A549 (cell line): ENCODE data around the gene TMEM156.

ENCODE experiments used
- BHLHE40 ChIP-seq: IDR thresholded peaks from 2 replicates; pipeline ENCODE4 v1.6.1; 2012; ENCODE audit warnings: low read depth, low read length, inconsistent platforms
- CEBPB ChIP-seq, 2 experiments: fragments of >200 bp in 1 of 2; sonication (Bioruptor Twin) in 1 of 2; formaldehyde crosslinking in 1 of 2; IDR thresholded peaks; 2 replicates each; pipeline ENCODE4 v1.6.1; 2012 to 2016
- CHD2 ChIP-seq: fragments of 150-350 bp; IDR thresholded peaks from 2 replicates; pipeline ENCODE4 v1.6.1; 2014; ENCODE audit warnings: low read length; ENCODE audit not compliant: partially characterized antibody
- EP300 ChIP-seq, 2 experiments: fragments of >200 bp; sonication (Bioruptor Twin); formaldehyde crosslinking; IDR thresholded peaks; 2 replicates in 1 of 2; 3 replicates in 1 of 2; pipeline ENCODE4 v1.6.1; 2016 to 2017
- KDM5A ChIP-seq: fragments of 200-600 bp; sonication (generic); IDR thresholded peaks from 2 replicates; pipeline ENCODE4 v1.6.1; 2016; ENCODE audit warnings: antibody characterized with exemption, mild to moderate bottlenecking
- PBX3 ChIP-seq: IDR thresholded peaks from 2 replicates; pipeline ENCODE4 v1.6.1; 2012
- PHF8 ChIP-seq: fragments of 200-600 bp; sonication (generic); IDR thresholded peaks from 2 replicates; pipeline ENCODE4 v1.6.1; 2016; ENCODE audit warnings: low read depth, mild to moderate bottlenecking, antibody characterized with exemption, moderate library complexity, borderline replicate concordance
- POLR2A ChIP-seq: IDR thresholded peaks from 2 replicates; pipeline ENCODE4 v1.6.1; 2012; ENCODE audit warnings: mild to moderate bottlenecking, low read length
- POLR2AphosphoS2 ChIP-seq: conservative IDR thresholded peaks from 2 replicates; pipeline ENCODE4 v1.6.1; 2012; ENCODE audit warnings: low read length, improper control_type of control experiment, inconsistent platforms
- RAD21 ChIP-seq, 2 experiments: fragments of >200 bp in 1 of 2; sonication (Bioruptor Twin) in 1 of 2; formaldehyde crosslinking in 1 of 2; IDR thresholded peaks in 1 of 2; conservative IDR thresholded peaks in 1 of 2; 2 replicates in 1 of 2; 3 replicates in 1 of 2; pipeline ENCODE4 v1.6.1; 2012 to 2018; ENCODE audit warnings: inconsistent platforms in 1 of 2
- RFX5 ChIP-seq: fragments of 450-650 bp; IDR thresholded peaks from 2 replicates; pipeline ENCODE4 v1.7.1; 2014; ENCODE audit warnings: antibody characterized with exemption, mild to moderate bottlenecking, moderate library complexity
- SMC3 ChIP-seq: fragments of >200 bp; sonication (Bioruptor Twin); formaldehyde crosslinking; IDR thresholded peaks from 3 replicates; pipeline ENCODE4 v1.6.1; 2018; ENCODE audit warnings: inconsistent platforms
- TP53 ChIP-seq: fragments of 250-450 bp; sonication (Bioruptor Pico); IDR thresholded peaks from 2 replicates; pipeline ENCODE4 v1.5.0; 2021; ENCODE audit warnings: mild to moderate bottlenecking, moderate library complexity
- TF ChIP-seq, protein P1 (sequence below): fragments of >200 bp; sonication (Bioruptor Twin); formaldehyde crosslinking; IDR thresholded peaks from 3 replicates; pipeline ENCODE4 v1.5.1; 2016

DNA sequence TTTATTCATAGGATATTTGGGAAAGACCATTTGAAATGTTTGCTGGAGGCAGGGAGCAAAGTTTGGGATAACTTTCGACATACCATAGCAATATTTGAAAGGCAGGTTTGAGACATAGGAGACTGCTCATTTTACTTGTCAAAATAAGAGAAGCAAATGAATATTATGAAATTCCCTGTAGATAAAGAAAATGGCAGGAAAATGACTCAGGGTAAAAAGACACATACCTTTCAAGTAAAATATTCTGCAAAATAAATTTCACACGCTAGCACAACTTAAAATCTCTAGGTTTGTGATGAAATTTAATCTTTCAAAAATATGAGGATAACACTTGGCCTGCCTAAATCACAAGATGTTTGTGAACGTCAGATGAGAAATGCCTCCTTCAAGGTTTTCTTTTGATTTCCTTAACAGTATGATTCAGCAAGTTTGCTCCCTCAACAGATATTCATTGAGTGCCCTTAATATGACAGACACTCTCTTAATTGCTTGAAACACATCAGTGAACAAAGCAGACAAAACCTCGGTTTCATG lies 6.6 kb downstream of the TMEM156 start:
- TF ChIP-seq, protein P1, sequence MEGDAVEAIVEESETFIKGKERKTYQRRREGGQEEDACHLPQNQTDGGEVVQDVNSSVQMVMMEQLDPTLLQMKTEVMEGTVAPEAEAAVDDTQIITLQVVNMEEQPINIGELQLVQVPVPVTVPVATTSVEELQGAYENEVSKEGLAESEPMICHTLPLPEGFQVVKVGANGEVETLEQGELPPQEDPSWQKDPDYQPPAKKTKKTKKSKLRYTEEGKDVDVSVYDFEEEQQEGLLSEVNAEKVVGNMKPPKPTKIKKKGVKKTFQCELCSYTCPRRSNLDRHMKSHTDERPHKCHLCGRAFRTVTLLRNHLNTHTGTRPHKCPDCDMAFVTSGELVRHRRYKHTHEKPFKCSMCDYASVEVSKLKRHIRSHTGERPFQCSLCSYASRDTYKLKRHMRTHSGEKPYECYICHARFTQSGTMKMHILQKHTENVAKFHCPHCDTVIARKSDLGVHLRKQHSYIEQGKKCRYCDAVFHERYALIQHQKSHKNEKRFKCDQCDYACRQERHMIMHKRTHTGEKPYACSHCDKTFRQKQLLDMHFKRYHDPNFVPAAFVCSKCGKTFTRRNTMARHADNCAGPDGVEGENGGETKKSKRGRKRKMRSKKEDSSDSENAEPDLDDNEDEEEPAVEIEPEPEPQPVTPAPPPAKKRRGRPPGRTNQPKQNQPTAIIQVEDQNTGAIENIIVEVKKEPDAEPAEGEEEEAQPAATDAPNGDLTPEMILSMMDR = no peak
- TF ChIP-seq SMC3 (no peak), PBX3 (no peak), POLR2A (no peak), RFX5 (no peak), CEBPB (IDR thresholded peaks at IDR 0.05) (no peak; a peak in 1 of 4 replicates), TP53 (CRISPR knock-in tag) (no peak), EP300 (IDR thresholded peaks at IDR 0.05) (no peak), RAD21 (conservative IDR thresholded peaks at IDR 0.05 in 1 of 2, IDR thresholded peaks at IDR 0.05 in 1 of 2) (no peak), PHF8 (no peak), POLR2AphosphoS2 (no peak), BHLHE40 (no peak), KDM5A (no peak), CHD2 (no peak)
